Mesenchymal stem cell (in vitro differentiated cells and primary cell): ENCODE results near the gene ATG2B.

Experiments used
- DNase-seq: peaks from one replicate; pipeline ENCODE4 v3.0.0-alpha.2; 2013
- H2AFZ ChIP-seq: one replicate; pipeline ENCODE4 v1.6.1; 2013; ENCODE audit warnings: low read depth, mild to moderate bottlenecking, control low read depth, inconsistent platforms, low read length, moderate library complexity
- H2AK5ac ChIP-seq: 2 replicates; pipeline ENCODE4 v1.6.1; 2013; ENCODE audit warnings: low read length, moderate library complexity, mild to moderate bottlenecking, inconsistent platforms; ENCODE audit not compliant: severe bottlenecking
- H2BK120ac ChIP-seq: one replicate; pipeline ENCODE4 v1.6.1; 2013; ENCODE audit warnings: low read depth, mild to moderate bottlenecking, inconsistent platforms, low read length, moderate library complexity
- H2BK12ac ChIP-seq, 2 experiments: one replicate each; pipeline ENCODE4 v1.6.1; 2013; ENCODE audit warnings: inconsistent platforms in 2 of 2, low read length in 2 of 2, mild to moderate bottlenecking in 2 of 2, moderate library complexity in 2 of 2, control low read depth in 1 of 2
- H2BK15ac ChIP-seq: one replicate; pipeline ENCODE4 v1.6.1; 2013; ENCODE audit warnings: mild to moderate bottlenecking, low read depth, inconsistent platforms; ENCODE audit not compliant: poor library complexity, severe bottlenecking
- H2BK5ac ChIP-seq: 2 replicates; pipeline ENCODE4 v1.6.1; 2013; ENCODE audit warnings: low read depth, mild to moderate bottlenecking, low read length, control low read depth, inconsistent platforms; ENCODE audit not compliant: poor library complexity, severe bottlenecking
- H3K14ac ChIP-seq, 2 experiments: one replicate each; pipeline ENCODE4 v1.6.1; 2013; ENCODE audit warnings: inconsistent platforms in 2 of 2, low read length in 2 of 2, control low read depth in 1 of 2, mild to moderate bottlenecking in 1 of 2, moderate library complexity in 1 of 2
- H3K18ac ChIP-seq, 2 experiments: one replicate each; pipeline ENCODE4 v1.6.1; 2013; ENCODE audit warnings: inconsistent platforms in 2 of 2, low read length in 2 of 2, control low read depth in 1 of 2, low read depth in 1 of 2, mild to moderate bottlenecking in 1 of 2
- H3K23ac ChIP-seq, 2 experiments: one replicate each; pipeline ENCODE4 v1.6.1; 2013; ENCODE audit warnings: inconsistent platforms in 2 of 2, low read length in 2 of 2, mild to moderate bottlenecking in 2 of 2, moderate library complexity in 2 of 2, control low read depth in 1 of 2
- H3K27ac ChIP-seq: 2 replicates; pipeline ENCODE4 v1.5.1; 2013; ENCODE audit warnings: mild to moderate bottlenecking, moderate library complexity, low read length, control low read depth, inconsistent platforms; ENCODE audit not compliant: poor library complexity, severe bottlenecking
- H3K27me3 ChIP-seq, 2 experiments: 2 replicates each; pipeline versions ENCODE4 v1.6.1 to v1.7.0; 2013; ENCODE audit warnings: low read length in 2 of 2, mild to moderate bottlenecking in 2 of 2, moderate library complexity in 2 of 2, control low read depth in 1 of 2, inconsistent platforms in 1 of 2; ENCODE audit not compliant: control insufficient read depth in 1 of 2, insufficient read depth in 1 of 2
- H3K36me3 ChIP-seq, 2 experiments: 2 replicates each; pipeline versions ENCODE4 v1.6.1 to v1.7.0; 2013; ENCODE audit warnings: low read length in 2 of 2, control low read depth in 1 of 2, inconsistent platforms in 1 of 2, low read depth in 1 of 2, mild to moderate bottlenecking in 1 of 2; ENCODE audit not compliant: insufficient read depth in 2 of 2, control insufficient read depth in 1 of 2
- H3K4ac ChIP-seq, 2 experiments: one replicate each; pipeline ENCODE4 v1.6.1; 2013; ENCODE audit warnings: inconsistent platforms in 2 of 2, low read length in 2 of 2, mild to moderate bottlenecking in 2 of 2, moderate library complexity in 2 of 2, control low read depth in 1 of 2, low read depth in 1 of 2
- H3K4me1 ChIP-seq: 2 replicates; pipeline ENCODE4 v1.6.1; 2013; ENCODE audit warnings: low read depth, low read length, control low read depth; ENCODE audit not compliant: control insufficient read depth, insufficient read depth
- H3K4me2 ChIP-seq: 2 replicates; pipeline ENCODE4 v1.6.1; 2013; ENCODE audit warnings: low read length, mild to moderate bottlenecking, inconsistent platforms; ENCODE audit not compliant: poor library complexity, severe bottlenecking
- H3K4me3 ChIP-seq, 2 experiments: 2 replicates each; pipeline versions ENCODE4 v1.5.1 to v1.7.0; 2013; ENCODE audit warnings: low read length in 2 of 2, mild to moderate bottlenecking in 2 of 2, control low read depth in 1 of 2, low read depth in 1 of 2; ENCODE audit not compliant: insufficient read depth in 1 of 2
- H3K79me1 ChIP-seq: replicated peaks from 2 replicates; pipeline ENCODE4 v1.6.1; 2013; ENCODE audit warnings: mild to moderate bottlenecking, control low read depth, low read length, inconsistent platforms; ENCODE audit not compliant: poor library complexity, severe bottlenecking
- H3K9ac ChIP-seq: 2 replicates; pipeline ENCODE4 v1.7.0; 2013; ENCODE audit warnings: mild to moderate bottlenecking, low read length, moderate library complexity
- H3K9me3 ChIP-seq: 2 replicates; pipeline ENCODE4 v1.7.0; 2013; ENCODE audit warnings: mild to moderate bottlenecking, low read length; ENCODE audit not compliant: control insufficient read depth
- H4K8ac ChIP-seq: one replicate; pipeline ENCODE4 v1.6.1; 2013; ENCODE audit warnings: inconsistent platforms, mild to moderate bottlenecking, low read length, moderate library complexity
- H4K91ac ChIP-seq: one replicate; pipeline ENCODE4 v1.6.1; 2013; ENCODE audit warnings: mild to moderate bottlenecking, low read length, inconsistent platforms
- WGBS: methylation state at CpG from one replicate; pipeline ENCODE4 v1.1.7; 2013; ENCODE audit warnings: mixed read lengths; 5-methylcytosine and 5-hydroxymethylcytosine counted together

The ATG2B gene

GRCh38 chr14:96408608-96409007, 45.5 kb upstream of the ATG2B start:
- H3K9me3 ChIP-seq, result no peaks in the 10 kb centered on the region
- no peaks in the 10 kb centered on the region for H3K36me3 ChIP-seq
- 89% methylated on average over 10 of the region's 12 CpGs for WGBS
- H2BK120ac ChIP-seq, result no peak overlapping the region
- H3K27me3 ChIP-seq, result no peaks in the 10 kb centered on the region
- no peak overlapping the region for H2BK12ac ChIP-seq
- H3K79me1 ChIP-seq, result no peaks in the 10 kb centered on the region
- H3K9ac ChIP-seq, result no peak overlapping the region
- no peak overlapping the region for H2BK5ac ChIP-seq
- no peak overlapping the region for H3K18ac ChIP-seq
- H3K4me3 ChIP-seq, result no peak overlapping the region
- no peak for DNase-seq
- H3K4ac ChIP-seq, result no peak overlapping the region
- H2AK5ac ChIP-seq, result no peak overlapping the region
- no peak overlapping the region for H4K91ac ChIP-seq
- H2BK15ac ChIP-seq, result no peak overlapping the region
- H3K23ac ChIP-seq, result no peak overlapping the region
- H3K4me1 ChIP-seq, result no peaks in the 10 kb centered on the region
- H3K27ac ChIP-seq, result no peak overlapping the region
- H3K4me2 ChIP-seq, result no peak overlapping the region
- no peak overlapping the region for H2AFZ ChIP-seq
- no peak overlapping the region for H3K14ac ChIP-seq
- H4K8ac ChIP-seq, result no peak overlapping the region

GRCh38 chr14:96407935-96408570, 44.9 kb upstream of the ATG2B start:
- Histone ChIP-seq H4K8ac (no peak overlapping the region), H3K79me1 (no peaks in the 10 kb centered on the region), H2BK5ac (no peak overlapping the region), H3K36me3 (no peaks in the 10 kb centered on the region), H2BK12ac (no peak overlapping the region), H3K27me3 (no peaks in the 10 kb centered on the region), H2AK5ac (no peak overlapping the region), H3K4me3 (no peak overlapping the region), H3K14ac (no peak overlapping the region), H2BK120ac (no peak overlapping the region), H3K4ac (no peak overlapping the region), H2BK15ac (no peak overlapping the region), H3K4me1 (no peaks in the 10 kb centered on the region), H3K4me2 (no peak overlapping the region), H3K9me3 (no peaks in the 10 kb centered on the region), H3K23ac (no peak overlapping the region), H3K18ac (no peak overlapping the region), H2AFZ (no peak overlapping the region), H3K9ac (no peak overlapping the region), H3K27ac (no peak overlapping the region), H4K91ac (no peak overlapping the region)
- no peak for DNase-seq
- 83% methylated on average over 3 of the region's 3 CpGs for WGBS

GRCh38 chr14:96405677-96406076, 42.5 kb upstream of the ATG2B start:
- no peak overlapping the region for H4K91ac ChIP-seq
- no peak overlapping the region for H3K18ac ChIP-seq
- peaks cover 0 to 15% of the 10 kb centered on the region in 2 experiments for H3K27me3 ChIP-seq
- H3K79me1 ChIP-seq, result no peaks in the 10 kb centered on the region
- no peak overlapping the region for H2AFZ ChIP-seq
- H2BK120ac ChIP-seq, result no peak overlapping the region
- H3K4me3 ChIP-seq, result no peak overlapping the region
- no peak overlapping the region for H2BK5ac ChIP-seq
- no peak overlapping the region for H4K8ac ChIP-seq
- no peak overlapping the region for H2AK5ac ChIP-seq
- no peak overlapping the region for H3K23ac ChIP-seq
- no peak overlapping the region for H2BK12ac ChIP-seq
- H2BK15ac ChIP-seq, result no peak overlapping the region
- no peaks in the 10 kb centered on the region for H3K9me3 ChIP-seq
- no peaks in the 10 kb centered on the region for H3K36me3 ChIP-seq
- no peaks in the 10 kb centered on the region for H3K4me1 ChIP-seq
- H3K4me2 ChIP-seq, result no peak overlapping the region
- H3K9ac ChIP-seq, result no peak overlapping the region
- no CpG with 5 or more reads among the region's 1 CpG for WGBS
- H3K4ac ChIP-seq, result no peak overlapping the region
- H3K27ac ChIP-seq, result no peak overlapping the region
- no peak overlapping the region for H3K14ac ChIP-seq
- DNase-seq, result no peak

DNA sequence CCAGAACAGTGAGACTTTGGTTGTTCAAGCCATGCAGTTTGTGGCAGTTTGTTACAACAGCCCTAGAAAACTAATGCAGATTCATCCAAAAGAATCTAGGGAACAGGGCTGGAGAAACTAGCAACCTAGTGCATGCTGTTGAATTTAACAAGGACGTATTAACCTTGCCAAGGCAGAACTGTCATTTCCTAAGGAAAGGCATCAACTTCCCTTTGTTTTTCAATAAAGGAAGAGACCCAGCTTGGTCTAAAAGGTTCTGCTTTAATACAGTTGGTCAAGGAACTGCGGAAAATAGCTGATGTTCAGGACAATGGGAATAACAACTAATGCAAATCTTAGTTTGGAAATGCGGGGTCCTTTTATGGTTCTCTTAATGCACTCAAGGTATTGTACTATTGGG, 40.3 kb upstream of the ATG2B start:
- Histone ChIP-seq H3K23ac (no peak overlapping the region), H2AK5ac (no peak overlapping the region), H2AFZ (no peak overlapping the region), H3K18ac (no peak overlapping the region), H3K79me1 (no peaks in the 10 kb centered on the region), H3K36me3 (no peaks in the 10 kb centered on the region), H3K9me3 (no peaks in the 10 kb centered on the region), H3K9ac (no peak overlapping the region), H3K4ac (no peak overlapping the region), H4K8ac (no peak overlapping the region), H2BK5ac (no peak overlapping the region), H3K4me1 (no peaks in the 10 kb centered on the region), H3K14ac (no peak overlapping the region), H2BK120ac (no peak overlapping the region), H4K91ac (no peak overlapping the region), H2BK12ac (no peak overlapping the region), H2BK15ac (no peak overlapping the region), H3K4me3 (no peak overlapping the region), H3K27me3 (peaks cover 0 to 20% of the 10 kb centered on the region in 2 experiments), H3K27ac (no peak overlapping the region), H3K4me2 (no peak overlapping the region)
- 83% methylated on average over 3 of the region's 3 CpGs for WGBS
- no peak for DNase-seq
